Esophagus muscularis mucosa (tissue), 3 donors: ENCODE results near the gene CTNNA2.

ENCODE experiments used
- CTCF ChIP-seq, 3 experiments: fragments of 200-600 bp in 2 of 3; fragments of 450-650 bp in 1 of 3; sonication (generic) in 2 of 3; IDR thresholded peaks; one replicate each; pipeline ENCODE4 v1.5.1; 2017 to 2019; ENCODE audit warnings: antibody characterized with exemption in 3 of 3, mild to moderate bottlenecking in 2 of 3, moderate library complexity in 1 of 3
- POLR2AphosphoS5 ChIP-seq, 2 donors: sonication (generic); formaldehyde crosslinking; IDR thresholded peaks; one replicate each; pipeline ENCODE4 v1.6.1; 2017; ENCODE audit warnings: antibody characterized with exemption in 2 of 2

- TF ChIP-seq CTCF (IDR thresholded peaks at IDR 0.05) = no peak
- no peak for TF ChIP-seq POLR2AphosphoS5 (IDR thresholded peaks at IDR 0.05)
Observed at GRCh38 chr2:79700651-79701050, 187.8 kb downstream of the CTNNA2 start.
